SIG-M5 treated with dmso at 0.1 percent for 504 hours (cell line): ENCODE results near the gene MICB.
A peak's percentile ranks its signal among the peaks of the same experiment; 100 is the strongest.
"Not testable (repeated sequence)": the region's sequence is repeated elsewhere in the genome, so short reads cannot be mapped to it uniquely, and the experiment has no call there.

Source experiments
- DNase-seq: peaks from one replicate; lab custom pipeline; 2025; ENCODE audit not compliant: unreplicated experiment; lab: John Stamatoyannopoulos, UW

MICB gene

DNA sequence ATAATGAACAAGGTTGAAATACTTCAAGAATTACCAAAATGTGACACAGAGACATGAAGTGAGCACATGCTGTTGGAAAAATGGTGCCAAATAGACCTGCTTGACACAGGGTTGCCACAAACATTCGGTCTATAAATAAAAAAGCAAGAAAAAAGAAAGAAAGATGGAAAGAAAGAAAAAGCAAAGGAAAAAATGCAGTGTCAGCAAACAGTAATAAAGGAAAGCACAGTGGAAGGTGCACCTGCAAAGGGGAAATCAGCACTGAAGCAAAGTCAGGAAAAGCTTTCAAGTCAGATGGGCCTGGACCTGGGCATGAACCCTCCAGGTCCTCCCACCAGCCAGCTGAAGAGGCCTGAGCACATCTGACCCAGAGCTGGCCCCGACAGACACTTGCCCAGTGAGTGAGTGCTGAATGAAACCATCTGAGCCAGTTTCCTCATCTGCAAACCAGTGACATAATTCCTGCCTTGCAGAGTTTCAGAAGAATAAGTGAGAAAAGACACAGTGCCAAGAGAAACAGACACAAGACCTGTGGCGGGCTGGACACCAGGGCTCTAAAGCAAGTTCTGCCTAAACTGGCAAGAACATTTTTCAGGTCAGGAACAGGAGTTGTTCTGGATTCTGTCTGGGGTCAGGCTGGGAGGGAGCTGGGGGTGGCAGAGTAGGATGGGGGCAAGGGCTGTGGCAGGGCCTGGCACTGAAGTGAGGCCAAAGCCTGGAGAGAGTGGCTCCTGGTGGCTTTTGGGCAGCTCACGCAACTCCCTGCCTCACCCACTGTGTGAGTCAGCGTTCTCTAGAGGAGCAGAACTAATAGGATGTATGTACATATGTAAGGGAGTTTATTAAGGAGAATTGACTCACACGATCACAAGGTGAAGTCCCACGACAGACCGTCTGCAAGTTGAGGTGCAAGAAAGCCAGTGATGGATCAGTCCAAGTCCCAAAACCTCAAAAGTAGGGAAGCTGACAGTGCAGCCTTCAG is 23.9 kb upstream of the MICB start:
- no peak for DNase-seq

- DNase-seq = no peak
Observed at GRCh38 chr6:31474871-31475286, 23.1 kb upstream of the MICB start.

- DNase-seq = no peak
Observed at GRCh38 chr6:31476515-31477139, 21.3 kb upstream of the MICB start.

- no peak for DNase-seq
Observed at GRCh38 chr6:31477521-31477920, 20.4 kb upstream of the MICB start.

- DNase-seq = no peak
Observed at GRCh38 chr6:31478186-31478950, 19.6 kb upstream of the MICB start.

DNA sequence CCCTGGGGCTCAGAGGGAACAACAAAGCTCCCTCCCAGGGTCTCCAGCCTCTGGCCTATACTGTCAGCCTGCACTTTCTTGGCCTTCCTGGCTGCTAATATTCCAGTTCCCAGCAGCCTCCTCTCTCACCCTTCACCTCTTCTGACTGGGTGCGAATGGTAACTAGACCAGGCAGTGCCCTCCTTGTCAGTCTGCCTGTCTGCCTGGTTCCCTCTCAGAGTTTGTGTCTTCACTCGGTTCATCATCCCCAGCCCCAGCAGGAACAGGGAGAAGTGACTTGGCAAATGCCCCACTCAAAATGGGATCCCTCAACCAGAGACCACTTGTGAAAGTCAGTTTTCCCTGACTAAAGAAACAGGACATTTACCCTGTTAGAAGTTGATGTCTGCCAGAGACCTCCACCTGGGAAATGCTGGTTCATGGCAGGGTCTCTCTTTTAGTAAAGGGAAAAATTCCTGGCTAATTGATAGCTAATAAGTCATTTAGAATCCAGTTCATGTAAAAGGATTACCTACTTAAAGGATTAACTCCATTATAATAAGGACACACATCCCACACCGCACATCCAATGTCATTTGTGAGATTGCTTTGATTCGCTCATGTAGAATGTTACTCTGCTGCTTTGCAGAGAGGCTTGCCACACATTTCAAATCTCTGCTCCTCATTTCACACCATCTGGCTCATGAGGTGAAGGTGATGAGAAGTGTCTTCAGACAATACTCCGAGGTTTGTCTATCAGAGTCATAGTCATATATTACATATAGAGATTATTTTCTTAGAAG is 18.6 kb upstream of the MICB start:
- DNase-seq = no peak

GRCh38 chr6:31479933-31480535 is 17.9 kb upstream of the MICB start:
- DNase-seq = no peak

DNA sequence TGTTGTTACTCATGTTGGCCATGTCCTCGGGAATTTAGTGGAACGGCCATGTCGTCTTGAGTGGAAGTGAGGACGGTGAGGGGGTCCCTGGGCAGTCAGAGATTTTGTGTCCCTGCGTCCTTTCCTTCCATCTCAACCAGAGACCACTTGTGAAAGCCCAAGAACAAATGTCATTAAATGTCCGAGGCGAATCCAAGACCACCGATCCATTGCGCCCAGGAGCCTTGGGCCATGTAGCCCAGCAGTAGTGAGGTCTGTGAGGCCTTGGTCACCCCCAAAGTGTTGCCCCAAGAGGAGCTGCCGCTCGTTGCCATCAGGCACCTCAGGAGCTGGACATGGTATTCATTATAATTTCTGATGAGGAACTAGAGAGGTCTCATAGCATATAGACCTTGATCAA is 17.4 kb upstream of the MICB start:
- no peak for DNase-seq

DNA sequence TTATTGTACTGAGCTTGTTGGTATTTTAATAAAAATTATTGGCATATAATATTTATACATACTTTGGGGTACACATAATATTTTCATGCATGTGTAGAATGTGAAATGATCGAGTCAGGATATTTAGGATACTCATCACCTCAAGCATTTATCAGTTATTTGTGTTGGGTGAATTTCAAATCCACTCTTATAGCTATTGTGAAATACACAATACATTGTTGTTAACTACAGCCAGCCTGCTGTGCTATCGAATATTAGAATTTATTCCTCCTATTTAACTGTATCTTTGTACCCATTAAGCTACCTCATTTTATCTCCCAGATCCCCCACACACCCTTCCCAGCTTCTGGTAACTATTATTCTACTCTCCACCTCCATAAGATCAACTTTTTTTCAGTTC is 14.6 kb upstream of the MICB start:
- no peak for DNase-seq

DNA sequence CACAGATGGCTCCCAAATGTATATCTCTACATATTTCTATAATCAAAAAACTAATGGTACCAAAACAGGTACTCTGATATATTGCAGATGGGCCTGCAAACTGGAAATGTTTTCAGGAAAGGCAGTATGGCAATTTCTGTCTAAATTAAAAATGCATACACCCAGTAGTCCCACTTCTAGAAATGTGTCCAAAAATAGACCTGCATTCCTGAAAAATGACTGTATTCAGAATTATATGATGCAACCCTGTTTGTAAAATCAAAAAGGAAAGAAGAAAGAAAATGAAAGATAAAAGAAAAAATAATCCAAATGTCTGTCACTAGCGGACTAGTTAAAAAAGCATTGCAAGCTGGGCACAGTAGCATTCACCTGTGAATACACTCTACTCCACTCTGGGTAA is 12.9 kb upstream of the MICB start:
- DNase-seq = no peak

- not testable (repeated sequence) for DNase-seq
Observed at GRCh38 chr6:31486065-31486837, 11.7 kb upstream of the MICB start.

- DNase-seq = not testable (repeated sequence)
Observed at GRCh38 chr6:31487674-31488073, 10.3 kb upstream of the MICB start.

DNA sequence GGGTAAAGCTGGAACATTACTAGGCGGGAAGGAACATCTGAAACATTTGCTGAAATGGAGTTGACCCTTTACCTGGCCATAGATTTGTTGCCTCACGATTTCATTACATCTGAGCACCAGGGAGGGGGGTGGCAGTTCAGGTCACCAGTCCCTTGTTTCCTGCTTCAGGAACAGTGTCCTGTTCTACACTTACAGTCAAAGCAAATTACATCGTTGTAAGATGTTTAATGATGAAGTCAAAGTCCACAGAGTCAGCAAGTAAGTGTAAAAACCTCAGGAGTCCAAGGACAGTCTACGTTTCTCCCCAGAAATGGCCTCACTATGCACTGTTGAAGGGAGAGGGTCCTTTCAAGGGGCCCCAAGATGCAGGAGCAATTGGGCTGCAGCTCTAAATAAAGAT is 8.9 kb upstream of the MICB start:
- no peak for DNase-seq

- DNase-seq = no peak
Observed at GRCh38 chr6:31490115-31490873, 7.7 kb upstream of the MICB start.

GRCh38 chr6:31493550-31493874 is 4.4 kb upstream of the MICB start:
- DNase-seq = not testable (repeated sequence)

DNA sequence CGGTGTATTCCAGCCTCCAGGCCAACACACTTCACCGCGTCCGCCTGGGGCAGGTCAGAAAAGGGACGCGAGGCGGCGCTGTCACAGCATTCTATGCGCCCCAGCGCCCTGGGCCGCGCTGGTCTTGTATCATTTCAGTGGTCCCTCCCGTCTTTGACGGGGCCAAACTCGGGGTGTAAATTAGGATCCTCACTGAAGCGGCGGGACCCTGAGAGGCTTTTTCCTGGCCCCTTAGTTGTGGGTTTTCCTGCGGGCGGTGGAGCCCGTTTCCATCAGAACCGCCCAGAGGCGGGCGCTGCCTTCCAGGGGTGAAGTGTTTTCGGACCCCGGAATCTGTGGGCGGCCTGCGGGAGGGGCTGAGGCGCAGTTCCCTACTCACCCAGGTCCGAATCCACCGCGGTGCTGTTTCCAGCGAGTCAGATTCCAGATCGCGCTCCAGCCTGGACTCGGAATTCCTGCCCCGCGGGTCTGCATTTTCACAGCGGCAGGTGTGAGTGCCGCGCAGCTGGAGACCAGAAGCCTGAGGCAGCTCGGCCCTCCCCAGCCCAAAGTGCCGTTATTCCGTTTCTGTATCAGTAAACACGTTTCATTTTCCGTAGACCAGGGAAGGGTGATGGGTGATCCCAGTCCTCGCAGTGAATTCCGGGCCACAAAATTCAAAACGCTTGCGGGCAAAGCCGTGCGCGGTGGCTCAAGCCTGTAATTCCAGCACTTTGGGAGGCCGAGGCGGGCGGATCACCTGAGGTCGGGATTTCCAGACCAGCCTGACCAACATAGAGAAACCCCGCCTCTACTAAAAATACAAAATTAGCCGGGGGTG is 3.9 kb upstream of the MICB start:
- peak; percentile 75 for DNase-seq

- no peak for DNase-seq
Observed at GRCh38 chr6:31495580-31495979, 2.4 kb upstream of the MICB start.

- not testable (repeated sequence) for DNase-seq
Observed at GRCh38 chr6:31496826-31497225, 1.1 kb upstream of the MICB start.
